Suppressor macrophage treated with lipopolysaccharide for 1 hour (primary cell): ENCODE data around the gene TMEM119.
"Not testable (repeated sequence)": the region's sequence is repeated elsewhere in the genome, so short reads cannot be mapped to it uniquely, and the experiment has no call there.

Experiments
- DNase-seq, 3 donors: peaks; one replicate each; pipeline ENCODE4 v3.0.0-alpha.2; 2020 to 2022

TMEM119 gene

DNA sequence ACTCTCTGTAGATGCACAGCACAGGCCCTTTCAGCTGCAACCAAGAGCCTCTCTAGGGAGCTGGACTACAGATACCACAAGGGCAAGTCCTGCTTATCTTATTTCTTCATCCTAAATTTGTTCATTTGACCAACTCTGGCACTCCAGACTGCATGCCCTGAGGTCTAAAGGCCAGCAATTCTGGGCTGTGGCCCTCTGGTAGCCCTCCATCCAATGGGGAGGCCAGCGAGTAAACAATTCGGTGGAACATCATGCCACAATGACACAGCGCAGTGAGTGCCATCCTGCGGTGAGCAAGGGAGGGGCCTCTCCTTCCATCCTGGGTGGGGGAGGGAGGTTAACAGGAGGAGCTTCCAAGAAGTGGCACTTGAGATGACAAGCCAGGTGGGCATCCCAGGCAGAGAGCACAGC, 36.5 kb upstream of the TMEM119 start:
- DNase-seq: peak in 2 of 3 donors; percentile 45 to 58

DNA sequence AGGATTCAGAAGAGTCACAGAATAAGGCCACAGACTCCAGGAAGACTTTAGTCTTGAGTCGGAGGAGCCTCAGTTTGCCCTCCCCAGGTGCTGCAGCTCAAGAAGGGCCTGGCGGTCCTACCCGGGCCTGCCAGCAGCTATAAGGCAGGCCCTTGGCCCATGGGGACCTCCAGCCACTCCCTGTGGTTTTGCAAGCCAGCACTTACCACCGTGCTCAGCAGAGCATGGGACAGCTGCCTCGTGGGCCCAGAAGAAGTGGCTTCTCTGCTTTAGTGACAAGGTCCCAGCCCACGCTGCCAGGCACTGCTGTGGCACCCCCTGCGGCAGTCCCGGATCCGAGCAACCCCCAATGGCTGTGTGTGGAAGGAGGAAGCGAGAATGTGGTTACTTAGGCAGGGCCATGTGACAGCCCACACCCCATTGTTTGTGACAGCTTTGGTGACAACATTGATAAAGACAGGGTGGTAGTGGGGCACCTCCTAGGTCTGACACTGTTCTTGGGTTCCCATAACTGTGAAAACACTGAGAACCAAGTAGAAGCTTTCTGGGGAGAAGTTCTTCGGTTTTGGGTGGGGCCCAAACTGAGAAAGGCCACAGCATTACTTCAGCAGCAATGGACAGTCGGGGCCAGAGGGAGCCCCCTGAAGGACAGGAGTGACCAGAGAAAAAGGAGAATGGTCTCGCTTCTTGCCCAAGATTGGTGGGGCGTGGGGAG, 35.8 kb upstream of the TMEM119 start, which contains the start of gene SELPLG:
TSS of gene SELPLG (minus strand) at position 361 of the 715 bp plus-strand sequence. CDS start 9,587 bp downstream, outside the sequence.
- peak; percentile 94 to 96 (median 96) for DNase-seq

DNA sequence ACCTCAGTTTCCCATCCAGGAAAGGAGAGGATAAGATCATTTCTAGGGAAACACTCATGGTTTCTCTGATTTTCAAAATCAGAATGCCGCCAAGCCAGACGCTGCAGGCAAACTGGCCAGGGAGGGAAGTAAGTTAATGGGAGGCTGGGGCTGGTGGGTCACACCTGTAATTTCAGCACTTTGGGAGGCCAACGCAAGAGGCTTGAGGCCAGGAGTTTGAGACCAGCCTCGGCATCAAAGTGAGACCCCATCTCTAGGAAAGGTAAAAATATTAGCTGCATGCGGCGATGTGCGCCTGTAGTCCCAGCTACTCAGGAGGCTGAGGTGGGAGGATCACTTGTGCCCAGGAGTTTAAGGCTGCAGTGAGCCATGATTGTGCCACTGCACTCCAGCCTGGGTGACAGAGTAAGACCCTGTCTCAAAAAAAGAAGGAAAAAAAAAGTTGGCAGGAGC, 35.2 kb upstream of the TMEM119 start:
- no peak for DNase-seq

DNA sequence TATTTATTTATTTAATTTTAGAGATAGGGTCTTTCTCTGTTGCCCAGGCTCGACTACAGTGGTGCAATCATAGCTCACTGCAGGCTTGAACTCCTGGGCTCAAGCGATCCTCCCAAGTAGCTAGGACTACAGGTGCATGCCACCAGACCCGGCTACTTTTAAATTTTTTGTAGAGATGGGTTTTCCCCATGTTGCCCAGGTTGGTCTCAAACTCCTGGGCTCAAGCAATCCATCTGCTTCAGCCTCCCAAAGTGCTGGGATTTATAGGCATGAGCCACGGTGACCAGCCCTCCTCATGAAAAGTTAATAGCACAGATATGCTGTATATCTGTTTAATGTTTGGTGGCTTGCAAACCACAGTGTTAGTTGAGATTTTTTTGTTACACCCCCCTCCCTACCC, 33.4 kb upstream of the TMEM119 start:
- not testable (repeated sequence) for DNase-seq

DNA sequence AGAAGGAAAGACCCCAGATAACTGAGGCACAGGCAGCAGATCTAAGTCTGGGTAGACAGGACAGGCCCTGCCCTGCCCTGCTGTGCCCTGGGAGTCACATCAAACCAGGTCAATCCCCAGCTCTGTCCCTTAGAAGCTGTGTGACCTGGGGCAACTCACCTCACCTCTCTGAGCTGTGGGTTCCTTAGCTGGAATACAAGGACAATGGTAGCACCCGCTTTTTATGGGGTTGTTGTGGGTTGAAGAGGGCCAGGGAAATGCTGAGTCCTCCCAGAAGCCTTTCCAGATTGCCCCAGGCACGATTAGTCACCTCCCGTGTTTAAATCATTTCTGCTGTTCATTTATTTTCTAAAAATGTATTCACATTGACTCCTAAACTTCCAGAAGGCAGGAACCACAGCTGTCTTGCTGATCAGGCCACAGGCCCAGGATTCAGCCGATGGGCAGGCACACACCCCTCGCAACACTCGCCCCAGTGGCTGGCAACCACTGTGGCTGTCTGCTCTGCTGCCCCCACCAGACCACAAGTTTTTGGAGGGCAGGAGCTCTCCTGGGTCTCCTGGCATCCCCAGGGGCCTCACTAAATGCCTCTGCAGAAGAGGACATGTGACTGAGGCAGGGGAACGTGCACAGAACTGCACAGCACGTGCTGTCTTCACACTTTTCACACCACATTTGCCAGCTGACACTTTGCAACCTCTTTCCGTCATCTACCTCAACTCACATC, 32.8 kb upstream of the TMEM119 start:
- peak; percentile 55 to 67 (median 63) for DNase-seq

DNA sequence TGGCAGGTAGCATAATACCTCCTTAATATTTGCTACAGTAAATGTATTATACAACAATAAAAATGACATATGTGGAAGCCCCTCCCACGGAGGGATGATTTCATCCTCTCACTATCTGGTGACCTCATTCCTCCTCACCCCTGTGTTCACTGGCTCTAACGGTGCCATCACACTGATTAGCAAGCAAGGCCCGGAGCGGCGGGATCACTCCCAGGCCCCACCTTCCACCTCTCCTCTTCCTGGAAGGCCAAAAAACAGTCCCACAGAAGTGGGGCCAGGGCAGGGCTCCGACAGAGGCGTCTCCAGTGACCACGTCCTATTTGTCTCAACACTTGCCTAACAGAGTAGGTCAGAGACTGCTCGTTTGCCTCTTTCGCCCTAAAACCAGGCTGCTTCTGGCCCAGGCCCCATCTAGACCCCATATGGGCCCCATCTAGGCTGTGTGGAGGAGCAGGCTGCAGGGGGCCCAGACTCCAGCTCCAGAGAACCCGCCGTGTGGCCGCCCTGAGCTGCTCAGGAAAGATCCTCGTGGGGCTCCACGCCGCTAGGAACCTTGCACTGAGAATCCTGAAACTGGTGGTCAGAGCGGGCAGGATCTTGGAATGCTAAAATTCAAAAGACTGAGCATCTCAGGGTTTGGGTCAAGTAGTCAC, 32.1 kb upstream of the TMEM119 start:
- peak; percentile 89 to 96 (median 90) for DNase-seq

DNA sequence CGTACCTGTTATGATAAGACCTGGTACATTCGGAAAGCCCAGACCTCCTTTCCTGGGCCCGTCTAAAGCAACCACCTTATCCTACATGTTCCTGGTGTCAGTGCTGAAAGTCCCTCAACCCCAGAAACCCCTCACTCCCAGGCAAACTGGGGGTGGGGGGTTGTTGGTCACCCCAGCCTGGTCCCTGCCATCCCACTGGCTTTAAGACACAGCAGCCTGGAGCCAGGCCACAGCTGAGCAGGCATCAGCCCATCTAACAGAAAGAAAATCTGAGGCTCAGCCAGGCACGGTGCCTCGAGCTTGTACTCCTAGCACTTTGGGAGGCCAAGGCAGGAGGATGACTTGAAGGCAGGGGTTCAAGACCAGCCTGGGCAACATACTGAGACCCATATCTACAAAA, 31.3 kb upstream of the TMEM119 start:
- no peak for DNase-seq

DNA sequence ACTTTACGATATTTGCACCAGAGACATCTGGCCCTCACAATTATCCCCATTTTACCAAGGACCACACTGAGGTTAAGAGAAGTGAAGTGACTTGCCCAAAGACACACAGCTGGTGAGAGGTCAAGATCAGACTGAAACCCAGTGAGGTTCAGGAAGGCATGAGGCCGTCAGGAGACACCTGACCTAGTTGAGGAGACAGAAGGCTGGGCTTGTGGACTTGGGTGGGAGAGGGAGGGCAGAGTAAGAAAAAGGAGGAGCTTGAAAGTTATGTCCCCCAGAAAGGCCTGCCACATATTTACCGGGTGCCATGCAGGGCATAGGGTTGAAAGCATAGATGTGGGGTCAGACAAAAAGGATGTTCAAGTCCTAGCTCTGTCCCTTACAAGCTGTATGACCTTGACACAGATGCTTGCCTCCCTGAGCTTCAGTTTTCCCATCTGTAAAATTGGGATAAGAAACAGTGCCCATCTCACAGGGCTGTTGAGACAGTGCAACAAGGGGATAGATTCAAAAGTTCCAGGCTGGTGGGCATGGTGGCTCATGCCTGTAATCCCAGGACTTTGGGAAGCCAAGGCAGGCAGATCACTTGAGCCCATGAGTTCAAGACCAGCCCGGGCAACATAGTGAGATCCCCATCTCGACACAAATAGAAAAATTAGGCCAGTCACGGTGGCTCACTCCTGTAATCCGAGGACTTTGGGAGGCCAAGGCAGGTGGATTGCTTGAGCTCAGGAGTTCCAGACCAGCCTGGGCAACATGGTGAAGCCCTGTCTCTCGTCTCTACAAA, 29.4 kb upstream of the TMEM119 start:
- DNase-seq: no peak

DNA sequence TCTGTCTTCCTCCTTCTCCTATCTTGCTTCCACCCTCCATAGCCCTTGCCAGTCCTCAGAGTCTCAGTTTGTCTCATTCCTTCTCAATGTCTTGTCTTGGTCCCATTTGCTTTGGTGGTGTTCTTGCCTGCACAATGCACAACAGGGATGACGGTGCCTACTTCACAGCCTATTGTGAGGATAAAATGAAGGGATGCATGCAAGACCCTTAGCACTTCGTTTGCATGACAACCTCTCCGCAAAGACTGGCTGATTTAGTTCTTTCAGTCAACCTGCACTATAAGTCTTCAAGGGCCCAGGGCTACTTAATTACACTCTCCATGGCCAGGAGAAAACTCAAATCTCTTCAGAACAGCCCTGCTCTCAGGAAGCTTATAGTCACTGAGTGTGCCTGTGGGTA, 27.3 kb upstream of the TMEM119 start:
- no peak for DNase-seq

DNA sequence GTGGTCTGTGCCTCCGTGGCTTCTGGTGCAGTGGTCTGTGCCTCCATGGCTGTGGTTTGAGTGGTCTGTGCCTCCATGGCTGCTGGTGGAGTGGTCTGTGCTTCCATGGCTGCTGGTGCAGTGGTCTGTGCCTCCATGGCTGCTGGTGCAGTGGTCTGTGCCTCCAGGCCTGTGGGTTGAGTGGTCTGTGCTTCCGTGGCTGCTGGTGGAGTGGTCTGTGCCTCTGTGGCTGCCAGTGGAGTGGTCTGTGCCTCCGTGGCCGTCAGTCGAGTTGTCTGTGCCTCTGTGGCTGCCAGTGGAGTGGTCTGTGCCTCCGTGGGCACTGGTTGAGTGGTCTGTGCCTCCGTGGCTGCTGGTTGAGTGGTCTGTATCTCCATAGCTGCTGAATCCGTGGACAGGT, 25.7 kb upstream of the TMEM119 start:
- DNase-seq: no peak

DNA sequence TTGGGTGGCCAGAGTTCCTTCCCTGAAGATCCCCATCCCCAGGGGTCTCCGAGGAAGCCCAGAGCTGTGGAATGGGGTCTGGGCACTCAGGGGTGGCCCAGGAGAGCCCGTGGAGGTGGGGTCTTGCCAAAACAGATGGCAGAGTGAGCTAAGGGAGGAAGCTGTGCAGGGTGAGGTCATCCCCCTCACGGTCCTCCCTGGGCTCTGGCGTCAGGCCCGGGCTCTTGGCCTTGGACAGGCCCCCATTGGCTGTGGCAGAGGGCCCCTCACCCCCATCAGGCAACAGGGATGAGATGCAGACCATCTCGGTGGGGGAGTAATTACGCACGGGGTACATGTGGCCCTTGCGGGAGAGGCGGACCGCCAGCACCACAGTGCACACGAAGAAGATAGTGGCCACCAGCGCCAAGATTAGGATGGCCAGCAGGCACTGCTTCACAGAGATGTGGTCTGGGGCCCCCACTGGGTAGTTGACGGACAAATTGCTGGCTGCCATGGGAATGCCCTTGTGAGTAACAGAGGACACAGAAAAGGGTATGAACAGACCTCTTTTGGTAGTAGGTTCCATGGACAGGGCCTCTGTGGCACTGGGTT, 25.1 kb upstream of the TMEM119 start:
- no peak for DNase-seq

DNA sequence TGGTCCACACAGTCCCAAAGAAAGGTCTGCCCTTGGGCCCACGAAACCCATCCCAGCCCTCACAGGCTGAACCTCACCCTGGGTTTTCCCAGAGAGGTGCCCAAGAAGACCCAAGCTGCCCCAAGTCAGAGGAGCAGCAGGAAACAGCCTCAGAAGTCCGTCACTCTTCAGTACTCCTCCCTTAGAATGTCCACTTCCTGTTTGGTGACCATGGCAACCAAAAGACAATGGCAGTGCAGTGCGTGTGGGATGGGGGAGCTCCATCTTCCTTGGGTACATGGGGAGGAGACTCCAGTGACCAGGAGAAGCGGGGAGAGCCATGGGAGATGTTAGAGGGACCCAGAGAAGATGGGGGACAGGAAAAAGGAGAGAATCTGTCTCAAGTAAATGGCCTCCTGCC, 24.5 kb upstream of the TMEM119 start:
- peak; percentile 69 to 77 (median 70) for DNase-seq

DNA sequence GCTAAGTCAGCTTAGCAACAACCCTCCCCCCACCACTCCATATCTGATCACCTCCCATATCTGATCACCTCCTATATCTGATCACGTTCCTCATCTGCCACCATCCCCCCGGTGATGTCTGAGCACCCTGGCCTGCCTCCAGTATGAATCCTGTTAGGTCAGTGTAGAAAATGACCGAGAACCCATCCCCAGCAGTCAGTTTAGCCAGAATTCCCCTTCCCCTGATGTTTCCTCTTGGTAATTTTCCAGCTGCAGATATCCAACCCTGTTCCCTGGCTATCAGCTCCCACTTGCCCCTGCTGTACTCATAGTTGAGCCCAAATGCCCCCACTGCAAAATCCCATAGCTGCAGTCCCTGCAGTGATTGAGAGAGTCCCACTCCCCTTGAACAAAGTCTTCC, 23.3 kb upstream of the TMEM119 start:
- DNase-seq: no peak

DNA sequence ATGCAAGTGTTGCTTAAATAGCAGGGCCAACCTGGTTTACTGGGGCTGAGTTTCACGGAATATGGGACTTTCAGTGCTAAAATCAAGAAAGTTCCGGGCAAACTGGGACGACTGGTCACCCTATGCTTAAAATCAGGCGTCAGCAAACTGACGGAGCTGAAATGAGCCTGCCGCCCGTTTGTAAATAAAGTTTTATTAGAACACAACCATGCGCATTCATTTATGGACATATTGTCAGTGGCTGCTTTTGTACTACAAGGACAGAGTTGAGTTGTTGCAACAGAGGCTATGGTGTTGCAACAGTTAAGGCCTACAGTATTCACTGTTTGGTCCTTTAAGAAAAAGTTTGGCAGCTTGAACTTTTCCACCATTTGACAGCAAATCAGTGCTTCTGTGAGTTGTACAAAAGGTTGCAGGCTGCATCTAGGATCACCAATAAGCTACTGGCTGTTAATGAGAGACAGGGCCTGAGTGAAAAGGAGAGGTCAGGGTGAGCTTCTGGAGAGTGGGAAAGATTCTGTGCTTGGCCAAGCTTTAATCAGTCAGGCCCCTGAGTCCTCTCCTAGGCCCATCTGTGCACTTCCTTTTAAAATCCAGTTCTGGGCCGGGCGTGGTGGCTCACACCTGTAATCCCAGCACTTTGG, 22.5 kb upstream of the TMEM119 start:
- peak; percentile 51 to 61 (median 56) for DNase-seq

DNA sequence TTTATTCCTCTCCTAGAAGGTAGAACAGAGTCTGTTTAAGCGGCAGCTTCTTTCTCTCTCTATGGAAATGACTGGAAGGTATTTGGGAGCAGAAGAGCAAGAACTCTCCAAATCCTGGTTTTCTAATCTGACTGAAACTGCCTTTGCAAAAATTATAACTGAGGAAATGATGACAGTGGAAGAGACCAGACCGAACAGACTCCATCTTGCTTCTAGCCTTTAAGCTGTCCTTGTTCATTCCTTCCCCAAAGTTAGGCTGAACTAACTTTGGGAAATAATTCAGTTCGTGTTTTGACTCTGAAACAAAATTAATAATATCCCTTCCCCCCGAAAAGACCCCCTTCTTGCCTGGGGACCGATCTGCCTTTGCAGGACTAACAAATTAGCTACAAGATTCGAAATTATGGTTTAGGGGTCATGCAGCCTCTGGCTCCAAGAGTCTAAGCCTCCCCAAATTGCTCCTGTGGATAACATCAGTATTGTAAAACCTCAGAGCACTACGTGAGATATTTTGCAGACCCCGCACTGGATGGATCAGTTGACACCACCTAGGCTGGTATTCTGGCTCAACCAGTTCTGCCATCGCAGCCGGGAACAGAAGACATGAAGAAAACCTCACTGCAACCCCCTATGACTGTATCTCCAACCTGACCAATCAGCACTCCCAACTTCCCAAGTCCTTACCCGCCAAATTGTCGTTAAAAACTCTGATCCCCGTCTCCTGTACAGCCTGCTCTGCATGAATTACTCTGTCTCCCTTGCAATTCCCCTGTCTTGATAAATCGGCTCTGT, 21.7 kb upstream of the TMEM119 start:
- DNase-seq: no peak

DNA sequence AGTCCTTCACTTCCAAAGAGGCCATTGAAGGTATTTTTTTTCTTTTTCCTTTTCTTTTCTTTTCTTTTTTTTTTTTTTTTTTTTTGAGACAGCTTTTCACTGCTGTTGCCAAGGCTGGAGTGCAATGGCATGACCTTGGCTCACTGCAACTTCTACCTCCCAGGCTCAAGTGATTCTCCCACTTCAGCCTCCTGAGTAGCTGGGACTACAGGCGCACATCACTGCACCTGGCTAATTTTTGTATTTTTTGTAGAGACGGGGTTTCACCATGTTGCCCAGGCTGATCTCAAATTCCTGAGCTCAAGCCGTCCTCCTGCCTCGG, 21.0 kb upstream of the TMEM119 start:
- DNase-seq: not testable (repeated sequence)

DNA sequence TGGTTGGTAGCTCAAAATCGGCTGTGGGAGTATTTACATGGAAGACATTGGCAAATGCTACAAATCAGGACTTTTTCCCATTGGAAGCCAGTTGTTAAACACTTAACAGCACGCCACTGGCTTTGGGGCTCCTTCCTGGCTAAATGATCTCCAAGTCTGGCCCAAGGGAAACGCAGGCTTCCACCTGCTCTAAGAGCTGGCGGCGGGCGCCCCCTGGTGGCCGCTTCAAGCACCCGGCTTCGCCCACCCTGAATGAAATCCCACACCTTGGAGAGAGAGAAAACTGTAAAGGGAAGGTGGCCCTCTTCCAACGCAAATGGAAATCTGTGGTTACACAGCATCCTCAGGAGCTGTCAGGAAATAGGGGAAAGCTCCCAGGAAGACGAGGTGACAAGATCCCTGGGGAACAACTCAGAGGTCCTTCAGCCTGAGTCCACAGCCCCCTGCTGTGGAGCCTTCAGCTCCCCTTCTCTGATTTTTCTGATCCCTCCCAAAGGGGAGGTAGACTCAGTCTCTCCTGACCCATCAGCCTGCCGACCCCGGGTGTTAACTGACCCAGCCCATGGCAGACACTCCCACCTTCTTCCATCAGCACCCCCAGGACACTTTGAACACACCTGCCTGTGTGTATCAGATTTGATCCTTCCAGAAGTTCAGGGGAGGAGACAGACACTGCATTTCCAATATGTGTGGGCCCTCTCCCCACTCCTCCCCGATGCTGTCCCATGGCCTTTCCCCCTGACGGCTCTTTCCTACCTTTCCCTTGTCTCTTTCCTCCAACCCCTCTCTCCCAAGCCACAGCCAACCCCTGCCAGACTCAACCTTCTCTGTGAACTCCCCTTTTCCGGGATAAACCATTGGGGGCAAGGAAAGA, 20.4 kb upstream of the TMEM119 start:
- DNase-seq: peak; percentile 87 to 96 (median 91)

DNA sequence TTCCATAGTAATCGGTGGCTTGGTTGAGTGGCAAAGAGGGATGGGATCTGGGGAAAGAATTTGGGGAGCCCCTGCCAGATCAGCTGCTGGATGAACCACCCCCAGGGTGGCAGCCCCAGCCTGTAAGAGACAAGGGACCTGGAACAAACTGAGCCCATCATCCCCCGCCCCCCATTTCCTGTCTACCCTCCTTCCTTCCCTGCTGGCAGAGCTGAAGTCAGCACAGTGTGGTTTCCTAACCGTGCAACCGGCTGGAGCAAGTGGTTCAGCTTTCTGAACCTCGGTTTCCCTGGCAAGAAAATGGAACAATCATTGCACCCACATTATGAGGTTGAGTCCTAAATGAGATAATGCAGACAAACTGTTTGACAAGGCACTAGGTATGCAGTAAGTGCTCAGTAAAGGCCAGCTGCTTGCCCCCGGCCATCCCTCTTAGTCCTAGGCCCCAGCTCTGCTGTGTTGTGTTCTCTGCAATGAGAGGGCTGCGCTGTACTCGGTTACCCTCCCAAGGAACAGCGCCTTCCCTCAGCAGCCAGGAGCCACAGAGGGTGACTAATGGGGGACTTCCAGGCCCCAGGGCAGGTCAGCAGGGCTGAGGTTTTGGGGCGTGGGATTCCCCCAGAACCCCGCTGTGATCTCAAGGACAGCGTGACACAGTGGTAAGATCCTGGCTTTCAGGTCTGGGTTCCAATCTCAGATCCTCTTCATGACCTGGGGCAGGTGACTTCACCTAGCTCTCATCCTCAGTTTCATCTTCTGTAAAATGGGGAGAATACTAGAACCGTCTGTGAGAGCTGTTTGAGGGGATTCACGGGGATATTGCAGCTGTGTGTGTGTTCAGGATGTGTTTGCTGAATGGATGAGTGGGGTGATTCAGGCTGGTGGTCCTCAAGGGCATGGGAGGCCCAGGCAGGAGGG, 19.3 kb upstream of the TMEM119 start:
- peak; percentile 94 to 96 (median 95) for DNase-seq

DNA sequence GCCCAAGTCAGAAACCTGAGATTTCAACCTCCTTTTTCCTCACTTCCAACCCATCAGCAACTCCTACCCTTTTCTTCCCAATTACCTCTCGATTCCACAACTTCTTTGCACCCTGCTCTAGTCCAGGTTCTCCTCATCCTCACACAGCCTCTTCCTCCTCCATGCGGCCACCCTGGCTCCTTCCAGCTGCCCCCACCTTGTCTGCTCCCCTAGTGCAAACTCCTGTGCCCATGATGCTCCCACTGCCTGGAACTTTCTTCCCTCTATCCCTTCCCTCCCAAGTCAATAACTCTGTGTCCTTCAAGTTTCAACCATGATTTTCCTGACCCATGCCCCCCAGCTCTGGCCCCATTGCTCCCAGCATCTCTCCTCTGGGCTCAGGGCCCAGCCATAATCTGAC, 18.5 kb upstream of the TMEM119 start:
- DNase-seq: no peak
